ENCODE measurements around the gene ZNF75A. TPM values are rescaled to one million over a fixed set of nuclear protein-coding genes. Genes with fewer than 3 reads are reported as not detected.

Gene ZNF75A
- total and polyA plus RNA-seq, 4 donors: 4.9 to 17.2 (median 9.8) TPM

GRCh38 chr16:3306078-3306477 is 781 bp downstream of the ZNF75A start:
- H3K36me3 ChIP-seq (ENCODE audit: control insufficient read depth in 4 of 4, insufficient read depth in 3 of 4, low read depth in 1 of 4, low read length in 3 of 4): peaks cover 8 to 34% (median 30%) of the 10 kb centered on the region in 4 donors

DNA sequence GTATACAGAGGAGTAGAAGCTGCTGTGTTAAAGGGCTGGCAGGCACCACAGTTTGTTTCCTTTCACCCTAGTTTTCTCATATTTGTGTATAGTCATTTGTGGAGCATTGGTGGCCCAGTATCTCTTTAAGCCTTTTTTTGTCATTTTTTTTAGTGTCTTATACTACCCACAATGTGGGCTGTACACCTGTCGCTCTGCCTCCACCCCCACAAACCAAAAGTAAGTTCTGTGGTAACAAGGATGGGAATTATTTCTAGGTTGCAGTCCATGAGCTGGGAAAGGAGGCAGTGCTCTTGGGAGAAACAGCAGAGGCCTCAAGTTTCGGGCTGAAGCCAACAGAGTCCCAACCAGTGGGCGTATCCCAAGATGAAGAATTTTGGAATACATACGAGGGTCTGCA is 6.2 kb downstream of the ZNF75A start:
- Histone ChIP-seq H3K36me3 (ENCODE audit: control insufficient read depth in 4 of 4, insufficient read depth in 3 of 4, low read depth in 1 of 4, low read length in 3 of 4) (peaks cover 12 to 68% (median 60%) of the 10 kb centered on the region in 4 donors), H3K4me3 (ENCODE audit: low read depth in 1 of 3, low read length in 3 of 3) (peak overlapping the region in 2 of 3 donors; percentile 44 to 59), H3K27me3 (ENCODE audit: control insufficient read depth in 4 of 4, insufficient read depth in 4 of 4, low read length in 3 of 4) (no peaks in the 10 kb centered on the region), H3K9me3 (ENCODE audit: control insufficient read depth in 4 of 4, low read length in 3 of 4) (peaks cover 62 to 81% (median 70%) of the 10 kb centered on the region in 4 donors), H3K9ac (ENCODE audit: low read depth in 1 of 2, low read length in 2 of 2) (no peak overlapping the region), H3K4me1 (ENCODE audit: control insufficient read depth in 4 of 4, insufficient read depth in 4 of 4, low read length in 3 of 4) (no peaks in the 10 kb centered on the region), H3K27ac (ENCODE audit: low read depth in 1 of 2, low read length in 2 of 2) (no peak overlapping the region)
- no peak for DNase-seq (ENCODE audit: low spot score)
- WGBS: 97% methylated on average over 4 of the region's 4 CpGs
- TF ChIP-seq, protein P1, sequence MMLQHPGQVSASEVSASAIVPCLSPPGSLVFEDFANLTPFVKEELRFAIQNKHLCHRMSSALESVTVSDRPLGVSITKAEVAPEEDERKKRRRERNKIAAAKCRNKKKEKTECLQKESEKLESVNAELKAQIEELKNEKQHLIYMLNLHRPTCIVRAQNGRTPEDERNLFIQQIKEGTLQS (IDR thresholded peaks at IDR 0.05): no peak
- TF ChIP-seq HNF4A (conservative IDR thresholded peaks at IDR 0.05): no peak
- TF ChIP-seq NR2F2 (IDR thresholded peaks at IDR 0.05): no peak
- no peak for TF ChIP-seq ZBTB33 (IDR thresholded peaks at IDR 0.05)
- TF ChIP-seq RXRA (IDR thresholded peaks at IDR 0.05): no peak
- TF ChIP-seq YY1 (IDR thresholded peaks at IDR 0.05): no peak
- TF ChIP-seq, protein P2, sequence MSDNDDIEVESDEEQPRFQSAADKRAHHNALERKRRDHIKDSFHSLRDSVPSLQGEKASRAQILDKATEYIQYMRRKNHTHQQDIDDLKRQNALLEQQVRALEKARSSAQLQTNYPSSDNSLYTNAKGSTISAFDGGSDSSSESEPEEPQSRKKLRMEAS (IDR thresholded peaks at IDR 0.05): no peak
- TF ChIP-seq TAF1 (conservative IDR thresholded peaks at IDR 0.05): no peak
- no peak for TF ChIP-seq FOXA1 (IDR thresholded peaks at IDR 0.05)
- no peak for TF ChIP-seq REST (IDR thresholded peaks at IDR 0.05)
- no peak for TF ChIP-seq SP1 (IDR thresholded peaks at IDR 0.05)
- no peak for TF ChIP-seq GABPA (IDR thresholded peaks at IDR 0.05 in 1 of 2, conservative IDR thresholded peaks at IDR 0.05 in 1 of 2)
- TF ChIP-seq HNF4G (IDR thresholded peaks at IDR 0.05): no peak
- no peak for TF ChIP-seq EGR1 (IDR thresholded peaks at IDR 0.05; ENCODE audit: low read depth in 2 of 2)
- TF ChIP-seq JUND (IDR thresholded peaks at IDR 0.05): no peak
- no peak for TF ChIP-seq RAD21 (IDR thresholded peaks at IDR 0.05)

More at GRCh38 chr16:3306078-3306477, 781 bp downstream of the ZNF75A start:
- peak overlapping the region; percentile 90 to 95 for H3K27ac ChIP-seq (ENCODE audit: low read depth in 1 of 2, low read length in 2 of 2)
- TF ChIP-seq, protein P1 (IDR thresholded peaks at IDR 0.05): no peak
- TF ChIP-seq, protein P3, sequence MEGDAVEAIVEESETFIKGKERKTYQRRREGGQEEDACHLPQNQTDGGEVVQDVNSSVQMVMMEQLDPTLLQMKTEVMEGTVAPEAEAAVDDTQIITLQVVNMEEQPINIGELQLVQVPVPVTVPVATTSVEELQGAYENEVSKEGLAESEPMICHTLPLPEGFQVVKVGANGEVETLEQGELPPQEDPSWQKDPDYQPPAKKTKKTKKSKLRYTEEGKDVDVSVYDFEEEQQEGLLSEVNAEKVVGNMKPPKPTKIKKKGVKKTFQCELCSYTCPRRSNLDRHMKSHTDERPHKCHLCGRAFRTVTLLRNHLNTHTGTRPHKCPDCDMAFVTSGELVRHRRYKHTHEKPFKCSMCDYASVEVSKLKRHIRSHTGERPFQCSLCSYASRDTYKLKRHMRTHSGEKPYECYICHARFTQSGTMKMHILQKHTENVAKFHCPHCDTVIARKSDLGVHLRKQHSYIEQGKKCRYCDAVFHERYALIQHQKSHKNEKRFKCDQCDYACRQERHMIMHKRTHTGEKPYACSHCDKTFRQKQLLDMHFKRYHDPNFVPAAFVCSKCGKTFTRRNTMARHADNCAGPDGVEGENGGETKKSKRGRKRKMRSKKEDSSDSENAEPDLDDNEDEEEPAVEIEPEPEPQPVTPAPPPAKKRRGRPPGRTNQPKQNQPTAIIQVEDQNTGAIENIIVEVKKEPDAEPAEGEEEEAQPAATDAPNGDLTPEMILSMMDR (IDR thresholded peaks at IDR 0.05; ENCODE audit: low read depth, low read length, missing input control): no peak
- TF ChIP-seq, protein P2 (IDR thresholded peaks at IDR 0.05): no peak
- no peak for TF ChIP-seq NR2F2 (IDR thresholded peaks at IDR 0.05)
- TF ChIP-seq GABPA (IDR thresholded peaks at IDR 0.05 in 1 of 2, conservative IDR thresholded peaks at IDR 0.05 in 1 of 2): no peak
- TF ChIP-seq RXRA (IDR thresholded peaks at IDR 0.05): no peak
- TF ChIP-seq RAD21 (IDR thresholded peaks at IDR 0.05): no peak
- H3K27me3 ChIP-seq (ENCODE audit: control insufficient read depth in 4 of 4, insufficient read depth in 4 of 4, low read length in 3 of 4): no peaks in the 10 kb centered on the region
- peak overlapping the region; percentile 83 to 100 (median 98) for H3K4me3 ChIP-seq (ENCODE audit: low read depth in 1 of 3, low read length in 3 of 3)
- no peak for DNase-seq (ENCODE audit: low spot score)
- 63% methylated on average over 11 of the region's 11 CpGs for WGBS
- H3K4me1 ChIP-seq (ENCODE audit: control insufficient read depth in 4 of 4, insufficient read depth in 4 of 4, low read length in 3 of 4): peaks cover 3 to 14% (median 10%) of the 10 kb centered on the region in 4 donors
- peak overlapping the region in 1 of 2 donors; percentile 84 for H3K9ac ChIP-seq (ENCODE audit: low read depth in 1 of 2, low read length in 2 of 2)
- peaks cover 29 to 43% (median 36%) of the 10 kb centered on the region in 4 donors for H3K9me3 ChIP-seq (ENCODE audit: control insufficient read depth in 4 of 4, low read length in 3 of 4)

Measured in liver (tissue), 9 donors.